ENCODE data around the gene WDR1. TPM values are rescaled to one million over a fixed set of nuclear protein-coding genes. Genes with fewer than 3 reads are reported as not detected.

WDR1 gene
- polyA plus RNA-seq, 3 donors, result 206 to 251 (median 243) TPM

- no peak for TF ChIP-seq CTCF (IDR thresholded peaks at IDR 0.05)
- WGBS (ENCODE audit: insufficient coverage), result 100% methylated on average over 3 of the region's 4 CpGs
- no peaks in the 10 kb centered on the region for H4K20me1 ChIP-seq (ENCODE audit: insufficient read depth, low read length)
- no peak overlapping the region for H3K9ac ChIP-seq (ENCODE audit: insufficient read depth, low read length, poor library complexity, severe bottlenecking)
- no peak overlapping the region for H3K4me3 ChIP-seq (replicated peaks in 1 of 3; ENCODE audit: low read depth in 2 of 3, low read length in 3 of 3)
- H3K27ac ChIP-seq (ENCODE audit: low read depth in 1 of 2, low read length in 2 of 2), result no peak overlapping the region
- intact Hi-C loops (cut with micrococcal nuclease), result no loop called here
- Mint-ChIP-seq H3K9me3 (peaks cover 0 to 5% (median 0%) of the 10 kb centered on the region in 7 donors), H3K27me3 (ENCODE audit: low read depth in 3 of 3) (peaks cover 9 to 11% (median 10%) of the 10 kb centered on the region in 3 donors), H3K27ac (no peak overlapping the region), H3K36me3 (peaks cover 13 to 19% of the 10 kb centered on the region in 2 donors), H3K4me1 (peaks cover 14% of the 10 kb centered on the region), H3K4me3 (no peak overlapping the region)
- H2AFZ ChIP-seq (ENCODE audit: insufficient read depth, low read depth, low read length, poor library complexity, severe bottlenecking), result no peak overlapping the region
- H3K27me3 ChIP-seq (ENCODE audit: control insufficient read depth in 2 of 2, insufficient read depth in 2 of 2, low read length in 2 of 2), result no peaks in the 10 kb centered on the region
- H3K4me2 ChIP-seq (replicated peaks; ENCODE audit: extremely low read depth, low read length, poor library complexity, severe bottlenecking), result no peak overlapping the region
- H3K9me3 ChIP-seq (replicated peaks in 1 of 2; ENCODE audit: control insufficient read depth in 1 of 2, insufficient read depth in 1 of 2, low read length in 2 of 2), result no peaks in the 10 kb centered on the region
- no peaks in the 10 kb centered on the region for H3K79me2 ChIP-seq (ENCODE audit: insufficient read depth, low read length)
- peaks cover 0 to 4% of the 10 kb centered on the region in 2 donors for H3K36me3 ChIP-seq (replicated peaks in 1 of 2; ENCODE audit: control insufficient read depth in 1 of 2, insufficient read depth in 2 of 2, low read length in 2 of 2)
- H3K4me1 ChIP-seq (ENCODE audit: control insufficient read depth in 1 of 2, insufficient read depth in 2 of 2, low read length in 2 of 2), result peaks cover 6 to 8% of the 10 kb centered on the region in 2 donors
- no peak for DNase-seq
Measured at GRCh38 chr4:10055871-10056270, 60.7 kb downstream of the WDR1 start.

GRCh38 chr4:10054571-10055041 is 62.0 kb downstream of the WDR1 start:
- intact Hi-C loops (cut with micrococcal nuclease), result no loop called here
- Histone ChIP-seq H3K4me1 (ENCODE audit: control insufficient read depth in 1 of 2, insufficient read depth in 2 of 2, low read length in 2 of 2) (no peaks in the 10 kb centered on the region), H3K9me3 (replicated peaks in 1 of 2; ENCODE audit: control insufficient read depth in 1 of 2, insufficient read depth in 1 of 2, low read length in 2 of 2) (no peaks in the 10 kb centered on the region), H3K27ac (ENCODE audit: low read depth in 1 of 2, low read length in 2 of 2) (no peak overlapping the region), H2AFZ (ENCODE audit: insufficient read depth, low read depth, low read length, poor library complexity, severe bottlenecking) (no peak overlapping the region), H3K79me2 (ENCODE audit: insufficient read depth, low read length) (no peaks in the 10 kb centered on the region), H3K36me3 (replicated peaks in 1 of 2; ENCODE audit: control insufficient read depth in 1 of 2, insufficient read depth in 2 of 2, low read length in 2 of 2) (peaks cover 0 to 4% of the 10 kb centered on the region in 2 donors), H3K4me2 (replicated peaks; ENCODE audit: extremely low read depth, low read length, poor library complexity, severe bottlenecking) (no peak overlapping the region), H4K20me1 (ENCODE audit: insufficient read depth, low read length) (no peaks in the 10 kb centered on the region), H3K9ac (ENCODE audit: insufficient read depth, low read length, poor library complexity, severe bottlenecking) (no peak overlapping the region), H3K27me3 (ENCODE audit: control insufficient read depth in 2 of 2, insufficient read depth in 2 of 2, low read length in 2 of 2) (no peaks in the 10 kb centered on the region), H3K4me3 (replicated peaks in 1 of 3; ENCODE audit: low read depth in 2 of 3, low read length in 3 of 3) (no peak overlapping the region)
- no peak for TF ChIP-seq CTCF (IDR thresholded peaks at IDR 0.05)
- no peak overlapping the region for H3K27ac Mint-ChIP-seq
- WGBS (ENCODE audit: insufficient coverage), result 100% methylated on average over 2 of the region's 4 CpGs
- DNase-seq, result no peak
- H3K4me1 Mint-ChIP-seq, result peaks cover 5% of the 10 kb centered on the region
- H3K36me3 Mint-ChIP-seq, result peaks cover 13 to 19% of the 10 kb centered on the region in 2 donors
- peaks cover 16 to 17% (median 16%) of the 10 kb centered on the region in 3 donors for H3K27me3 Mint-ChIP-seq (ENCODE audit: low read depth in 3 of 3)
- H3K9me3 Mint-ChIP-seq, result peaks cover 0 to 5% (median 0%) of the 10 kb centered on the region in 7 donors
- H3K4me3 Mint-ChIP-seq, result no peak overlapping the region

All from CD14-positive monocyte (primary cell).